Measurements from ENCODE around the gene ABCG4.

DNA sequence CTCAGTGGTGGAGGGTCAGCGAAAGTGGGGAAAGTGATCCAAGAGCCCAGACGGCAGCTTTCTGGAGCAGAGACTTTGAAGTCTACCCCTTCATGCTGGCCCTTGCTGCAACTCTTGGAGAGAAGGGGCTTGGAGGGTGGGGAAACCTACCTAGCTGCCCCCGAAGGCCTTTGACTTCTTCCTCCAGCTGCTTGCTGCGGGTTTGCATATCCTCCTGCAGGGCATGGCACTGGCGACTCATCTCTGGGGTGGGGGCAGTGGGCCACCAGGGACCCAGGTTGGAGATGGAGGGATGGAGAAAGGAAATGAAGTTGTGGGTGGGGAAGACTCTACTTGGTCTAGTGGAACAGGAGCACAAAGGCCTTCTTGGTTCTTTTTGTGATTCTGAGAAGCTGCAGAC, 44.1 kb downstream of the ABCG4 start:
- TF ChIP-seq EZH2 (IDR thresholded peaks at IDR 0.05; ENCODE audit: borderline replicate concordance, low read length) = no peak
- TF ChIP-seq, protein P1, sequence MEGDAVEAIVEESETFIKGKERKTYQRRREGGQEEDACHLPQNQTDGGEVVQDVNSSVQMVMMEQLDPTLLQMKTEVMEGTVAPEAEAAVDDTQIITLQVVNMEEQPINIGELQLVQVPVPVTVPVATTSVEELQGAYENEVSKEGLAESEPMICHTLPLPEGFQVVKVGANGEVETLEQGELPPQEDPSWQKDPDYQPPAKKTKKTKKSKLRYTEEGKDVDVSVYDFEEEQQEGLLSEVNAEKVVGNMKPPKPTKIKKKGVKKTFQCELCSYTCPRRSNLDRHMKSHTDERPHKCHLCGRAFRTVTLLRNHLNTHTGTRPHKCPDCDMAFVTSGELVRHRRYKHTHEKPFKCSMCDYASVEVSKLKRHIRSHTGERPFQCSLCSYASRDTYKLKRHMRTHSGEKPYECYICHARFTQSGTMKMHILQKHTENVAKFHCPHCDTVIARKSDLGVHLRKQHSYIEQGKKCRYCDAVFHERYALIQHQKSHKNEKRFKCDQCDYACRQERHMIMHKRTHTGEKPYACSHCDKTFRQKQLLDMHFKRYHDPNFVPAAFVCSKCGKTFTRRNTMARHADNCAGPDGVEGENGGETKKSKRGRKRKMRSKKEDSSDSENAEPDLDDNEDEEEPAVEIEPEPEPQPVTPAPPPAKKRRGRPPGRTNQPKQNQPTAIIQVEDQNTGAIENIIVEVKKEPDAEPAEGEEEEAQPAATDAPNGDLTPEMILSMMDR (conservative IDR thresholded peaks at IDR 0.05 in 1 of 2, IDR thresholded peaks at IDR 0.05 in 1 of 2; ENCODE audit: extremely low read depth in 1 of 2, insufficient read depth in 1 of 2, low read depth in 1 of 2, low read length in 2 of 2) = no peak

Data from mammary epithelial cell (primary cell).